Dermis microvascular lymphatic vessel endothelial cell (primary cell): ENCODE data around the gene NINJ2. TPM values are rescaled to one million over a fixed set of nuclear protein-coding genes. Genes with fewer than 3 reads are reported as not detected.
A peak's percentile ranks its signal among the peaks of the same experiment; 100 is the strongest.
"Not testable (repeated sequence)": the region's sequence is repeated elsewhere in the genome, so short reads cannot be mapped to it uniquely, and the experiment has no call there.

Experiments
- DNase-seq, 2 donors: peaks; one replicate each; pipeline versions ENCODE4 v3.0.0 to v3.0.0-alpha.2; 2010; ENCODE audit warnings: low read depth in 2 of 2
- total RNA-seq: library from RNA; depleted of rRNA; stranded (reverse); fragments of >200 nt; gene quantifications from 2 replicates; pipeline ENCODE4 v1.2.1, GENCODE V29; 2014

NINJ2 gene, protein sequence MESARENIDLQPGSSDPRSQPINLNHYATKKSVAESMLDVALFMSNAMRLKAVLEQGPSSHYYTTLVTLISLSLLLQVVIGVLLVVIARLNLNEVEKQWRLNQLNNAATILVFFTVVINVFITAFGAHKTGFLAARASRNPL
- 2.4 and 3.0 TPM in 2 replicates for total RNA-seq

DNA sequence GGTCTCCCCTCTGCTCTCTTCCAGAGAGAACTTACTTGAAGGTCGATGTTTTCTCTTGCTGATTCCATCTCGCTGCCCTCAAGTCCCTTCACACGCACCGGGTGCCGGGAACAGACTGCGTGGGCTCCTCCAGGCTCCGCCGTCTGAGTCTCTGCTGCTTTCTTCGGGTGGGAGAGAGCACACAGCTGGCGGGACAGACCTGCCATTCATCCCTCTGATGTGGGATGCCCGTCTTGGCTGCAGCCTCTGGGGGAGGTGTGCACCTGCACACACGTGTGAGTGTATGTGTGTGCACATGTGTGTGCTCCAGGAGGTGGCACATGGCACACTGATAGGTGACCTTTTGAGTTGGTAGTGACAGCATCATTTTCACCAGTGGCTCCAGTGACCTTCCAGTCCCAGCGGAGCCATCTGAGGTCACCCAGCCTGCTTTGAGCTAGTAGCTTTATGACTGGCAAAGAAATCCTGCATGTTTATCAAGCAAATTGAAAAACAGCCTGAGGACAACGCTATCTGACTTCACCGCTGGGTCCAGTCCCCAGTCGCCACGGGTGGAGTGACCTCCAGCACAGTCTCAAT lies at the start of gene NINJ2:
TSS of gene NINJ2 (minus strand) at position 153 of the 579 bp plus-strand sequence. CDS start at position 68, 85 bp downstream.
- no peak for DNase-seq

DNA sequence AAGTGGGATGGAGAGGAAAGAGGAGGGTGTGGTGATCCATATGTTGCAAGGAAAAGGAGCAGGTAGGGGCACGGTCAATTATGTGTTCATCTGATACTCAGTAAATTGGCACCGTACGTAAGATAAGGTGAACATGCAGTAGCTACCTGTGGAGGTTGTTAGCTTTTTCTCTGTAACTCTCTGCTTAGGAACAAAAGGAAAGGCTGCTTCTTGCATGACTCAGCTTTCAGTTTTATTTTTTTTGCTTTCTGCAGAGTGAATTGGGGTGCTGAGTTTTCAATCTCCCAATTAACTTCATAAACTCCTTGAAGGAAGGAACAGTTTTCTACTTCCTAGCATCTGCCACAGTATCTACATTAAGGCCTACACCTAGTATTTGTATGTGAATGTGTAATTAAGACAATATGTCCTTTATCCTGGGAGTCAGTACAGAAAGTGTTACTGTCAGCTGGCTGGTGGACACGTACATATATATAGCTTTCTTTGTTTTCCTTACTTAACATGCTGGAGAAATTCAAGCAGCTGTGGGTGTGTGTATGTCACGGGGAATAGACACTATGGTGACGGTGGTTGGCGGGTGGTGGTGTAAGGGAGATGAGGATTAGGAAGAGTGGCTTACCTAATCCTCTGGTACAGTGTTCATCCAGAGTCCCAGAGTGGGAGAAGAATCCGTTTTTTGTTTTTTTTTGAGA lies 49.1 kb upstream of the NINJ2 start:
- DNase-seq = no peak

DNA sequence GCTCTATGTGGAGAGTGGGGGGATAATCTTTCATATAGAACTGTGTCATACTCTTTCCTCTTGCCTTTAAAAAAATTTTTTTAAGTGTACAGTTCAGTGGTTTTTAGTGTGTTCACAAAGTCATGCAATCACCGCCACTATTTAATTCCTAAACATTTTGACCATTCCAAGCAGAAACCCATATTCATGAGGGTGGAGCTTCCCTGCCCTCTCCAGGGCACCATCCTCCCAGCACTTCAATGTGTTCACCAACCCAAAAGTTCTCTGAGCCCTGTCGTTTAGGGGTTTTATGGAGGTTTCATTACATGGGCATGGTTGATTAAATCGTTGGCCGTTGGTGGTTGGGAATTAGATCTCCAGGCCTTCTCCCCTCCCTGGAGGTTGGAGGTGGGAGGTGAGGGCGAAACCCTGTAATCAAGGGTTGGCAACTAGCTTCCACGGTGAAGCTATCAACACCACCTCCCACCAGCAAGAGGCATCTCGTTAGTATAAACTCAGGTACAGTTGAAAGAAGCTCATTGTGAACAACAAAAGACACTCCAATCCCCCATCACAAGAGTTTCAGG lies 46.3 kb upstream of the NINJ2 start:
- no peak for DNase-seq

DNA sequence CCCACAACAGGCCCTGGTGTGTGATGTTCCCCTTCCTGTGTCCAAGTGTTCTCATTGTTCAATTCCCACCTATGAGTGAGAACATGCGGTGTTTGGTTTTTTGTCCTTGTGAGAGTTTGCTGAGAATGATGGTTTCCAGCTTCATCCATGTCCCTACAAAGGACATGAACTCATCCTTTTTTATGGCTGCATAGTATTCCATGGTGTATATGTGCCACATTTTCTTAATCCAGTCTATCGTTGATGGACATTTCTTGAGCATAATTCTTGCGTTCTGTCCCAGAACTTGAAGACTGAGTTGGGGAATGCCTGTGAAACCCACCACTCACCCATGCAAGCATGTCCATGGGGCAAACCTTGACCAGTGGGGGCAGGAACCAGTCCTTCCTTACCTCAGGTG lies 44.8 kb upstream of the NINJ2 start:
- DNase-seq = not testable (repeated sequence)

DNA sequence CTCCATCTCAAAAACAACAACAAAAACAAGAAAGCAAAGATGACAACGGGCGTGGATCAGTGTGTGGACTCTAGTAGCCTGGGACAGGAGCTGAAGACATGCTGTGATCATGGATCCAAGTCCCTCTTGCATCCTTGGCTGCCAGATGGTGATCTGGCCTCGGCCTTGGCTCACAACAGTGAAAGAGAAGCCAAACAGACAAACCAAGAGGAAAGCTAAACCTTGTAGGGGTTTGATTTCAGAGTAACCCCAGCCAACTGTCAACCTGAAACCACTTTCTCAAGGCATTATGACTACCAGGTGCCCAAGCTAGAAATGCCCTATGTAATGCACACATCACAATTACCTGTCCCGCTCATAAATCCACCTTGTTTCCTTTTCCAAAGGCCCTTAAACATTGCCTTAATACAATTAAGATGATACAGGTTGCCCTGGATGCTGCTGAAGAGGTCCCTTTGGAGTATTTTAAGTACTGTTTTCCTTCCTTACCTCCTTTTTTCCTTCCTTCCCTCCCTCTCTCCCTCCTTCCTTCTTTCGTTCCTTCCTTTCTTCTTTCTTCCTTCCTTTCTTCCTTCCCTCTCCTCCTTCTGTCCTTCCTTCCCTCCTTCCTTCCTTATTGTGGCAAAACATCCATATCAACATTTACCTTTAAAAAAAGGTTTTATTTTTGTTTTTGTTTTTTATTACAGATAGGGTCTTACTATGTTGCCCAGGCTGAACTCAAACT lies 41.4 kb upstream of the NINJ2 start:
- no peak for DNase-seq

DNA sequence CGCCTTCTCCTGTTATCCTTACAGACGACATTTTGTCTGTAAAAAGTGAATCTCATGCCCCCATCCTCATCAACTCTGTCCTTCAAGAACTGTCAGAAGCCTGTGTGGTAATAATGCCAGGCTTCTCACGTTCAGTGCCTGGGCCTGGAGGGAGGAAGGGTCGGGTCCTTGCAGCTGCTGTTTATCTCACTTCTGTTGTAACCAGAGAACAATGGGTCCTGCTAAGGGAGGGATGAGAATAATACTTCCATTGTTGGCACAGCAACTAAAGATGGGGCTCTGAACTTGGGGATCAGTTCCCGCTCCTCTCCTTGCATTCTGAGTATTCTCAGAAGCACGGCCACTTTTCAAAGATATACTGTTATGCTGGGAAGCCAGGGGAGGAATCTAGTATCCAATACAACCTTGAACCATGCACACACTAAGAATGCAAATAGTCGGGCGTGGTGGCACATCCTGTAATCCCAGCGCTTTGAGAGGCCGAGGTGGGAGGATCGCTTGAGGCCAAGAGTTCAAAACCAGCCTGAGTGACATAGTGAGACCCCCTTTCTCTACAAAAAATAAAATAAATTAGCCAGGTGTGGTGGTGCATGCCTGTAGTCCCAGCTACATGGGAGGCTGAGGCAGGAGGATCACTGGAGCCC lies 38.8 kb upstream of the NINJ2 start:
- DNase-seq = peak in 1 of 2 donors; percentile 43

DNA sequence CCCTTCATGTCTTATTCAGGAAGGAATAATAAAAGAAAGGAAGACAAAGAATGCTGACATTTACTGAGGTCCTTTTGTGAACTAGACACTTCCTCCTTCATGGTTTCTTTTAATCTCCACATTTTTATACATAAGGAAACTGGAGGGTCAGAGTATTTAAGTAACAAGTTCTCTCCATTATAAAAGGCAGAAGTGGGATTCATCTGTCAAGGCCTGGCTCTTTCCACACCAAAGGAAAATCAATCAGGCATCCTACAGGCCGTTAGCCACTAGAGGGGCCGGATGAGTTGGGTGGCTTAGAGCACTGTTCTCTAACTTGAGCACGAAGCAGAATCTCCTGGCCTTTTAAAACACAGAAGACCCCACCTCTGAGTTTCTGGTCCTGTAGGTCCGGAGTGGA lies 36.8 kb upstream of the NINJ2 start:
- no peak for DNase-seq

DNA sequence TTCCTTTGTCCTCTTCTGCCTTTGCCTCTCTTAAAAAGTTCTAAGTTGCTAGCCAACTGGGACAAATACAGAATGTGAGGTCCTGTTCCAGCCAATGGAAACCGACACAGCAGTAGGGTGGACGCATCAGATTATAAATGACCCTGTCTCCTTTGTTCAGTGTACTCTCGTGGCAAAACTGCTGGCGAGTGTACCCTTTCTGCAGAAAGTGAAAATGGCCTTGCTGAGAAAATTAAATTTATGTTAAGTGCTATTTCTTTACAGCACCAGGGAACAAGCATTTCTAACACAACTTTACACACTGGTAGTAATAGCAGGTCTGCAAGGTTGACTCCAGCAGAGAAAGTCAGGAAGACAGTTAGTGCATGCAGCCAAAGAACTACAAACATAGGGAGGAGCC lies 35.0 kb upstream of the NINJ2 start:
- DNase-seq = not testable (repeated sequence)

DNA sequence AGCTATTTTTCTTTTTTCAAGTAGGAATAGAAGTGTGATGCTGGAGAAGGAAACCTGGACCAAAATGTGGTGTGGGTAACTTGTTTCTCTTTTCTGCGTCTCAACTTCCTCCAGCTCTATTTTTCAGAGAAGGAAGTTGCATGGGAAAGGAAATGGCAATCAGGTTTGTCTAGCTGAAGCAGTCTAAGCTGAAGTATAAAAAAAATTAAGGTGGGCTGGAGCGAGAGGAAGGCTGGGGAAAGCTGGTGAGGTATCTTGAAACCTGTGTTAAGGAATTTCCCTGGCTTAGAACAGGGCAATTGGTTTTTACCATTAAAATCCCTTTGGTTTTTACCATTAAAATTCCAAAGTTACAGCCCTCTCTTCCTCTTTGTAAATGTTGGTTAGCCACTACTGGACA lies 34.2 kb upstream of the NINJ2 start:
- DNase-seq = no peak

DNA sequence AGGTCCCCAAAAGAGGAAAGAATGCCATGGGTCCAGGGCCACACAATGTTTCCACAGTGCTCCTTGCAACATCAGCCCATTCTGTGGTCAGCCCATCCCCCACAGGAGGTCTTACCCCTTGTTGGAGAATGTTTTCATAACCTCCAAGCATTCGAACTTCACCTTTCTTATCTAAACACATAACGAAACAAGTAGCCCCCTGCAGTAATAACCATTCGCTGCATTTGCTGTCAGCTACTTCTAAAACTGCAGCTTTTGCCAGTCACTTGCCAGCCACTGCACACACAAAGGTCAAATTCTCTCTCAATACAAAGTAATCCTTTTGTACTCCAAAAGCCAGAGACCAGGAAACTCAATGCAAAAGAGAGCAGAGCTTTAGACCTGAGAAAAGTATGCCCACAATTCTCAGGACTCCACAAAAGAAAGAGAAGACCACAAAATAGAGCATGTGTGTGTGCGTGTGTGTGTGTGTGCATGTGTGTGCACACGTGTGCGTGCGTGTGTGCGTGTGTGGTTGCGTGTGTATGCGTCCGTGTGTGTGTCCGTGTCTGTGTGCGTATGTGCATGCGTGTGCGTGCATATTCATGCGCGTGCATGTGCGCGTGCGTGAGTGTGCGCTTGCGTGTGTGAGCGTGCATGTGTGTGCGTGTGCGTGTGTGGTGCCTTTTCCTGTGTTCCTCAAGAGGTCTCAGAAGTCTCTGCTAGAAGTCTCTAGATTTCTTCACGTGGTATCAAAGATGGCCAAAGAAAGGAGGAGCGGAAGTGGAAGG lies 31.7 kb upstream of the NINJ2 start:
- no peak for DNase-seq

DNA sequence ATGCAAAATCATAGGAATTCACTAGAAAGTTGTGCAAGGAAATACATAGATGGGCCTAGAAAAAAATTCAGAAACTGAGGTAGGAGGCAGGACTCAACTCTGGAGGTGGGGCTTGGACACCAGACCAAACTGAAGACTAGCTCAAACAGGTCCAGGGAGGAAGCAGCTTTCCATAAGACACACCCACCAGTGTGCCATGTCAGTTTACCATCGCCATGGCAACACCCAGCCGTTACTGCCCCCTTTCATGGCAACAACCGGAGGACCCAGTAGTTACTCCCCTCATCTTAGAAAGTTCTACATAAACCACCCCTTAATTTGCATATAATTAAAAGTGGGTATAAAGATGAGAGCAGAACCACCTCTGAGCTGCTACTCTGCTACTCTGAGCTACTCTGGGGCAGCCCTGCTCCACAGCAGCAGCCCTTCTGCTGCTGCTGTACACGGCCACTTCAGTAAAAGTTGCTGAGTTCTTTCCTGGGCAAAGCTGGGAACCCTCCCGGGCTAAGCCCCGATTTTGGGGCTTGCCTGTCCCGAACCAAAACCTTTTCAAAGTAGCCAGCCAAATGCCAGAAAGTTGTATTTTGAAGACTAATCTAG lies 30.8 kb upstream of the NINJ2 start:
- DNase-seq = no peak

DNA sequence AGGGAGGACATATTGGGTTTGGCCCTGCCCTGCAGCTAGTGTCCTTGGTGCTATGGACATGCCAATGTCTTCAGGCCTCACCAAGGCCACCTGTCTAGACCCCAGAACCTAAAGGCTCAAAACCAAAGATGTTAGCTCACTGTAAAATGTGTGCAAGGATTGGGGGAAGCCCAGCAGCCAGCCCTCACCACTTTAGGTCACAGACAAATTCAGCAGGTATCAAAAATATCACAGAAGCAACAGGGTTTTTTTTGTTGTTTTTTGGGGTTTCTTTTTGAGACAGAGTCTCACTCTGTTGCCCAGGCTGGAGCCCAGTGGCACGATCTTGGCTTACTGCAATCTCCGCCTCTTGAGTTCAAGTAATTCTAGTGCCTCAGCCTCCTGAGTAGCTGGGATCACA lies 29.0 kb upstream of the NINJ2 start:
- no peak for DNase-seq

DNA sequence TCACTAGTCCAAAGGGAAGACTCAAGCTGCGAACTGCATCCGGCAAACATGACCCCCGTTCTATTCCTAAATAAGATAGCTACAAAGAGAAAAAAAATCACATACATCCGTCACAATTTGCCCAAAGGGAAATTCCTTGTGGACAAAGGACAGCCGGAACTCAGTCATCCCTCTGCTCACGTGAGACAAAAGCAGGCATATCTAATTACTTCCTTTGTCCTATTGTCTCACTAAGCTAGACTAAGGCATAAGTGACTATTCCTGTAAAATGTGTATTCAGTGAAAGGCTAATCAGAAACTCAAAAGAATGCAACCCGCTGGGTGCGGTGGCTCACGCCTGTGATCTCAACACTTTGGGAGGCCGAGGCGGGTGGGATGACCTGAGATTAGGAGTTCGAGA lies 27.2 kb upstream of the NINJ2 start:
- peak; percentile 84 to 97 for DNase-seq

DNA sequence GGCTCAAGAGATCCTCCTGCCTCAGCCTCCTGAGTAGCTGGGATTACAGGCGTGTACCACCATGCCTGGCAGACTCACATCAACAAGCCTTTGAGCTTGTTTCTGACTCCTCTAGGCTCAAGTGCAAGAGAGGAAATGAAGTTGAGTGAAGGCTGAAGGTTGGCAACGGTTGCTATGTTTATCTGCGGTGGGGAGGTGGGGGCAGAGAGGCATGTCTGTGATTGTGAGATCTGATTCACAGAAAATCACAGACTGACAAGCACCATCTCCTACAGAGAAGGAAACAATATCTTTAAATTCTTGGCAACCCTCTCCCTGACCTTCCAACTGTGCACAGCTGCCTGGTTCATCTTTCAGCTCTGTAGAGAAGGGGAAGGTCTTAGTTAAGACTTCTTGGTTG lies 22.1 kb upstream of the NINJ2 start:
- peak in 1 of 2 donors; percentile 91 for DNase-seq

DNA sequence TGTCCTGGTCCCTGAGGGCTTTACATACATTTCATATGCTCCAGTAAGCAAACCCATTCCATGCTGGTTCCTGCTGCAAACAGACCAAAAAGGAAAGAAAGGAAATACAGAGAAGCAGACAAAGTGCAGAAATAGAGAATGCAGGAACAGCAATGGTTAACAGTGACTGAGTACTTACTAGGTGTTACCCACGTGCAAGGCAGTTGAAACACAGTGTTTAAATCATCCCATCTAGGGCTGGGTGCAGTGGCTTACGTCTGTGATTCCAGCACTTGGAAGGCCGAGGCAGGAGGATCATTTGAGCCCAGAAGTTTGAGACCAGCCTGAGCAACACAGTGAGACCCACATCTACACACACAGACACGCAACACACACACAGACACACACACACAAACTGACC lies 21.2 kb upstream of the NINJ2 start:
- DNase-seq = no peak

DNA sequence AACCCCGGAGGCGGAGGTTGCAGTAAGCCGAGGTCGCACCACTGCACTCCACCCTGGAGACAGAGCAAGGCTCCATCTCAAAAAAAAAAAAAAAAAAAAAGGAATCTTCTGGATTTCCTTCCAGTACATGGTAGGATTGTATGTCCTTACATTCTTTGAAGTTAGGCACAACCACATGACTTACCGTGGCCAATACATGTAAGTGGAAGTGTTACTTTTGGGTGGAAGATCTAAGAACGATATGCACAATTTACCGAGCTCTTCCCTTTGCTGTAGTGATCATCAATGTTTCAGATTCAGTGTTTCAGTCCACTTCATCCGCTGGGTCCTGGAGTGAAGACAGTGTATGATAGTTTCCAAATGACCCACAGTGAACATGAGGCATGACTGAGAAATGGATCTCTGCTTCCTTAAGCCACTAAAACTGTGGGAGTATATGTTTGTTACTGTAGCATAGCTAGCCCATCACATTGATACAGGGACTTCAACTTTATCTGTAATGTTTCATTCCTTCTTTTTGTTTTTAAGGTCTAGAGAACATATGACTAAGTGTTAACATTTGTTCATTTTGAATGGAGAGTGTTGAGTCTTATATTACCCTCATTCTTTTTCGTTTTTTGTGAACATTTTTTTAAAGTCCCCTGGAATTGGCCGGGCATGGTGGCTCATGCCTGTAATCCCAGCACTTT lies 18.5 kb upstream of the NINJ2 start:
- DNase-seq = no peak

DNA sequence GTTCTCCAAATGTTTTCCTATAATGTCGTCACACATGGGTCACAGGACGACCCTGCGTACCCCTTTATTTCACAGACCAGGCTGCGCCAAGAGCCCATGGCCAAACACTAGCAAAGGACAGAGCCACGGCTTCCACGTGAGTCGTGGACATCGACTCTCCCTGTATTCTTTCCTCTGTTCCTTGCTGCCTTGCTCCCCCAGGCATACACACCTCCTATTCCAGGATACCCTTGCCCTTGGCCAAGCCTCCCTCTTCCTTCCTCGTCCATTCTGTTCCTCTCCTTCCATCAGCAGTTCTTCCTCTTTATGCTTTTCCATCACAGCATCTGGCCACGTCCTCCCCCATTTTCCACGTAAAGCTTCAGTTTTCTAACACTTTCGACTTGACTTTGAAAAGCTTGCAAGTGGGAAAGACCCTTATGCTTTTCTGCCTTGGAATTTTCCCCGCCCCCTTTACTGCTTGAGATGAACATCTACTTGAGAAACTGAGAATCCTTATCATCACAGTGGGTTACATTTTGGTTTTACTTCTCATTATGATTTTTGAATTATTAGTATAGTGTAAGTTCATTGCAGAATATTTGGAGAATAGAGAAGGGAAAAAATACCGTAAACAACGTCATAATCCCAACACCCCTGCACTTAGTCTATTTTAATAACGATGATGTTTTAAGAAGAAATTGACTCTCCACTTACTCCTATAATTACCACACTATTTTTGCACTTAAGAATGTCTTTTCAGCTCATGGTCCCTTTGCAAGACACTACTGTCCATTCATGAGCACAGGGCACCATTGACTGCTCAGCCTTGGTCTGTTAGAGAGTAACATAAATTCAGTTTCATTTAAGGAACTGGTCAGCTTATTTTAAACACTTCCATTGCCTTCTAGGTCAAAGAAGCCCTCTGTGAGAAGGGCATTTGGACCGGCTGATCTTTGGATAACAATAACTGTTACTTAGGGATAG lies 15.8 kb upstream of the NINJ2 start:
- DNase-seq = no peak

DNA sequence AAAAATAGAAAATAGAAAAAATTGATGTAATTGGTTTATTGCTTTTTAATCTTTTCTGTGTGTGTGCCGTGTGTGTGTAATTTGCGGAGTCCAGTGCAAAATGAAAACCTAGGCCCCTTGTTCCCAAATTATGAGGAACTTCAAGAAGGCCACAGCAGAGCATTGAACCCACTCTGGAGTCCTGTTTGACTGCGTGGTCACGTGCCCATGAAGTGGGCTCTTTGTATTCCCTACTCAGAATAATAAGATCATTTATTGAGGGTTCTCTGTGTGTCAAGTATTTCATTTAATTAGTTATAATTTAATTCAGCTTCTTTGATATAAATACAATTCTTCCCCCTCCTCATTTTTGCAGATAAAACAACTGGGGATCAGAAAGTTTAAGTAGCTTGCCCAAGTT lies 12.3 kb upstream of the NINJ2 start:
- no peak for DNase-seq
